ENCODE results near the gene PRICKLE1.

The PRICKLE1 gene

GRCh38 chr12:42440608-42441007, 148.9 kb downstream of the PRICKLE1 start:
- H3K79me2 ChIP-seq (ENCODE audit: insufficient read depth, low read length): no peaks in the 10 kb centered on the region
- no peaks in the 10 kb centered on the region for H3F3A ChIP-seq (ENCODE audit: low read depth)
- no peaks in the 10 kb centered on the region for H3K27me3 ChIP-seq (ENCODE audit: insufficient read depth, low read length, poor library complexity, severe bottlenecking)
- no peak for TF ChIP-seq EZH2phosphoT487 (IDR thresholded peaks at IDR 0.05; ENCODE audit: borderline replicate concordance)
- TF ChIP-seq CTCF (conservative IDR thresholded peaks at IDR 0.05; ENCODE audit: low read length): no peak
- H3K9me2 ChIP-seq (replicated peaks; ENCODE audit: low read depth, low read length): no peaks in the 10 kb centered on the region
- H3K4me2 ChIP-seq (ENCODE audit: low read depth, low read length, poor library complexity, severe bottlenecking): no peak overlapping the region
- H4K20me1 ChIP-seq (ENCODE audit: insufficient read depth, low read length, poor library complexity, severe bottlenecking): no peaks in the 10 kb centered on the region
- H3K4me1 ChIP-seq (ENCODE audit: insufficient read depth, low read length, poor library complexity, severe bottlenecking): no peaks in the 10 kb centered on the region
- H3K4me3 ChIP-seq (ENCODE audit: low read length, poor library complexity, severe bottlenecking): no peak overlapping the region
- no peak overlapping the region for H3K9ac ChIP-seq (ENCODE audit: low read depth, low read length, poor library complexity, severe bottlenecking)
- H3K36me3 ChIP-seq (ENCODE audit: insufficient read depth, low read length): peaks cover 46% of the 10 kb centered on the region; the same call in 1 of the 2 replicates
- no peak overlapping the region for H2AFZ ChIP-seq (ENCODE audit: low read length)
- no peaks in the 10 kb centered on the region for H3K9me3 ChIP-seq (ENCODE audit: insufficient read depth, low read depth, low read length)

GRCh38 chr12:42432517-42433140, 156.9 kb downstream of the PRICKLE1 start:
- TF ChIP-seq CTCF (conservative IDR thresholded peaks at IDR 0.05; ENCODE audit: low read length): no peak
- TF ChIP-seq EZH2phosphoT487 (IDR thresholded peaks at IDR 0.05; ENCODE audit: borderline replicate concordance): no peak
- H3K36me3 ChIP-seq (ENCODE audit: insufficient read depth, low read length): peaks cover 18% of the 10 kb centered on the region; the same call in 1 of the 2 replicates
- H3K4me3 ChIP-seq (ENCODE audit: low read length, poor library complexity, severe bottlenecking): no peak overlapping the region
- no peaks in the 10 kb centered on the region for H4K20me1 ChIP-seq (ENCODE audit: insufficient read depth, low read length, poor library complexity, severe bottlenecking)
- no peak overlapping the region for H3K4me2 ChIP-seq (ENCODE audit: low read depth, low read length, poor library complexity, severe bottlenecking)
- H3F3A ChIP-seq (ENCODE audit: low read depth): no peaks in the 10 kb centered on the region
- no peaks in the 10 kb centered on the region for H3K9me3 ChIP-seq (ENCODE audit: insufficient read depth, low read depth, low read length)
- no peaks in the 10 kb centered on the region for H3K9me2 ChIP-seq (replicated peaks; ENCODE audit: low read depth, low read length)
- H3K27me3 ChIP-seq (ENCODE audit: insufficient read depth, low read length, poor library complexity, severe bottlenecking): no peaks in the 10 kb centered on the region
- no peak overlapping the region for H3K9ac ChIP-seq (ENCODE audit: low read depth, low read length, poor library complexity, severe bottlenecking)
- H2AFZ ChIP-seq (ENCODE audit: low read length): no peak overlapping the region
- no peaks in the 10 kb centered on the region for H3K79me2 ChIP-seq (ENCODE audit: insufficient read depth, low read length)
- no peaks in the 10 kb centered on the region for H3K4me1 ChIP-seq (ENCODE audit: insufficient read depth, low read length, poor library complexity, severe bottlenecking)

- H3K36me3 ChIP-seq (ENCODE audit: insufficient read depth, low read length): peaks cover 21% of the 10 kb centered on the region; the same call in 1 of the 2 replicates
- TF ChIP-seq CTCF (conservative IDR thresholded peaks at IDR 0.05; ENCODE audit: low read length) (no peak), EZH2phosphoT487 (IDR thresholded peaks at IDR 0.05; ENCODE audit: borderline replicate concordance) (no peak)
- H3F3A ChIP-seq (ENCODE audit: low read depth): no peaks in the 10 kb centered on the region
- H3K79me2 ChIP-seq (ENCODE audit: insufficient read depth, low read length): no peaks in the 10 kb centered on the region
- H3K9me3 ChIP-seq (ENCODE audit: insufficient read depth, low read depth, low read length): no peaks in the 10 kb centered on the region
- no peak overlapping the region for H3K9ac ChIP-seq (ENCODE audit: low read depth, low read length, poor library complexity, severe bottlenecking)
- H4K20me1 ChIP-seq (ENCODE audit: insufficient read depth, low read length, poor library complexity, severe bottlenecking): no peaks in the 10 kb centered on the region
- H3K4me1 ChIP-seq (ENCODE audit: insufficient read depth, low read length, poor library complexity, severe bottlenecking): peaks cover 10% of the 10 kb centered on the region
- no peaks in the 10 kb centered on the region for H3K27me3 ChIP-seq (ENCODE audit: insufficient read depth, low read length, poor library complexity, severe bottlenecking)
- no peak overlapping the region for H3K4me2 ChIP-seq (ENCODE audit: low read depth, low read length, poor library complexity, severe bottlenecking)
- no peak overlapping the region for H2AFZ ChIP-seq (ENCODE audit: low read length)
- H3K9me2 ChIP-seq (replicated peaks; ENCODE audit: low read depth, low read length): no peaks in the 10 kb centered on the region
- H3K4me3 ChIP-seq (ENCODE audit: low read length, poor library complexity, severe bottlenecking): no peak overlapping the region
These were observed 160.7 kb downstream of the PRICKLE1 start for GRCh38 chr12:42428850-42429249.

Data from Loucy (cell line).